CD4-positive, CD25-positive, alpha-beta regulatory T cell (primary cell): ENCODE measurements around the gene TCP1. TPM values are rescaled to one million over a fixed set of nuclear protein-coding genes. Genes with fewer than 3 reads are reported as not detected.

Experiments
- ATAC-seq, 2 donors: fragments of 150-1000 bp; cut with Tn5 transposase; one replicate each; pipeline ENCODE4 v1.10.0; 2021; ENCODE audit warnings: low read depth in 2 of 2, moderate number of reproducible peaks in 2 of 2, moderate library complexity in 1 of 2
- DNase-seq, 3 donors: peaks; one replicate each; pipeline versions ENCODE4 v3.0.0 to v3.0.0-alpha.2; 2012 to 2022; ENCODE audit warnings: mixed read lengths in 1 of 3
- H3K27ac ChIP-seq: one replicate; pipeline ENCODE4 v1.7.0; 2013; ENCODE audit warnings: mild to moderate bottlenecking, low read length; ENCODE audit not compliant: insufficient read depth, poor library complexity, severe bottlenecking
- H3K27me3 ChIP-seq: one replicate; pipeline ENCODE4 v1.7.0; 2013; ENCODE audit warnings: low read length; ENCODE audit not compliant: control insufficient read depth, insufficient read depth
- H3K36me3 ChIP-seq: one replicate; pipeline ENCODE4 v1.7.0; 2013; ENCODE audit warnings: mild to moderate bottlenecking, low read length, moderate library complexity; ENCODE audit not compliant: control insufficient read depth, insufficient read depth
- H3K4me1 ChIP-seq: 2 replicates; pipeline ENCODE4 v1.7.0; 2013; ENCODE audit warnings: mild to moderate bottlenecking, low read length; ENCODE audit not compliant: insufficient read depth, control insufficient read depth, poor library complexity, severe bottlenecking
- H3K4me3 ChIP-seq: one replicate; pipeline ENCODE4 v1.7.0; 2013; ENCODE audit warnings: low read depth, mild to moderate bottlenecking, low read length, moderate library complexity
- H3K9me3 ChIP-seq, 2 experiments: 1 replicate in 1 of 2; 2 replicates in 1 of 2; pipeline ENCODE4 v1.7.0; 2013; ENCODE audit warnings: low read length in 2 of 2, mild to moderate bottlenecking in 1 of 2, moderate library complexity in 1 of 2; ENCODE audit not compliant: control insufficient read depth in 2 of 2
- H3K27ac Mint-ChIP-seq, 3 donors: one replicate each; pipeline ENCODE4 v1.8.0; 2020 to 2022; ENCODE audit warnings: mild to moderate bottlenecking in 3 of 3, mixed read lengths in 3 of 3, moderate library complexity in 2 of 3
- H3K27me3 Mint-ChIP-seq: one replicate; pipeline ENCODE4 v1.8.0; 2022; ENCODE audit warnings: mild to moderate bottlenecking, mixed read lengths
- H3K36me3 Mint-ChIP-seq: one replicate; pipeline ENCODE4 v1.8.0; 2020; ENCODE audit warnings: mixed read lengths
- H3K4me1 Mint-ChIP-seq, 4 donors: one replicate each; pipeline ENCODE4 v1.8.0; 2020 to 2022; ENCODE audit warnings: mixed read lengths in 4 of 4, mild to moderate bottlenecking in 1 of 4
- H3K4me3 Mint-ChIP-seq, 4 donors: one replicate each; pipeline ENCODE4 v1.8.0; 2020 to 2022; ENCODE audit warnings: mild to moderate bottlenecking in 4 of 4, mixed read lengths in 4 of 4, moderate library complexity in 3 of 4
- H3K9me3 Mint-ChIP-seq, 7 donors: one replicate each; pipeline ENCODE4 v1.8.0; 2020 to 2022; ENCODE audit warnings: mixed read lengths in 7 of 7, mild to moderate bottlenecking in 3 of 7, moderate library complexity in 2 of 7
- polyA plus RNA-seq, 4 donors: library from polyadenylated mRNA; unstranded; fragments of 300-500 nt; fragmentation: Illumina TruSeq; gene quantifications; one replicate each; pipeline ENCODE4 v1.2.3, GENCODE V29; 2021
- total RNA-seq: library from RNA; stranded (reverse); gene quantifications from one replicate; pipeline ENCODE4 v1.2.3, GENCODE V29; 2022

TCP1 gene
- total and polyA plus RNA-seq, 5 donors from 2014 or later = 83.6 to 205 (median 108) TPM

GRCh38 chr6:159815410-159815809, 26.0 kb upstream of the TCP1 start:
- DNase-seq = no peak
- H3K4me1 Mint-ChIP-seq = peaks cover 0 to 12% (median 9%) of the 10 kb centered on the region in 4 donors
- H3K36me3 Mint-ChIP-seq = peaks cover 19% of the 10 kb centered on the region
- Histone ChIP-seq H3K27me3 (no peaks in the 10 kb centered on the region), H3K9me3 (no peaks in the 10 kb centered on the region), H3K27ac (no peak overlapping the region), H3K4me1 (peaks cover 10% of the 10 kb centered on the region), H3K36me3 (no peaks in the 10 kb centered on the region), H3K4me3 (no peak overlapping the region)
- H3K27me3 Mint-ChIP-seq = no peaks in the 10 kb centered on the region
- peaks cover 0 to 2% (median 0%) of the 10 kb centered on the region in 7 donors for H3K9me3 Mint-ChIP-seq
- no peak overlapping the region for H3K27ac Mint-ChIP-seq
- no peak overlapping the region for H3K4me3 Mint-ChIP-seq
- ATAC-seq = no peak

- Mint-ChIP-seq H3K27ac (peak overlapping the region in 1 of 3 donors; percentile 58), H3K4me1 (no peaks in the 10 kb centered on the region), H3K9me3 (peaks cover 0 to 2% (median 0%) of the 10 kb centered on the region in 7 donors), H3K27me3 (no peaks in the 10 kb centered on the region), H3K4me3 (no peak overlapping the region), H3K36me3 (peaks cover 18% of the 10 kb centered on the region)
- Histone ChIP-seq H3K9me3 (no peaks in the 10 kb centered on the region), H3K4me1 (no peaks in the 10 kb centered on the region), H3K27me3 (no peaks in the 10 kb centered on the region), H3K36me3 (no peaks in the 10 kb centered on the region), H3K27ac (no peak overlapping the region), H3K4me3 (no peak overlapping the region)
- ATAC-seq = no peak
- DNase-seq = no peak
These were observed 24.4 kb upstream of the TCP1 start for GRCh38 chr6:159813781-159814180.

DNA sequence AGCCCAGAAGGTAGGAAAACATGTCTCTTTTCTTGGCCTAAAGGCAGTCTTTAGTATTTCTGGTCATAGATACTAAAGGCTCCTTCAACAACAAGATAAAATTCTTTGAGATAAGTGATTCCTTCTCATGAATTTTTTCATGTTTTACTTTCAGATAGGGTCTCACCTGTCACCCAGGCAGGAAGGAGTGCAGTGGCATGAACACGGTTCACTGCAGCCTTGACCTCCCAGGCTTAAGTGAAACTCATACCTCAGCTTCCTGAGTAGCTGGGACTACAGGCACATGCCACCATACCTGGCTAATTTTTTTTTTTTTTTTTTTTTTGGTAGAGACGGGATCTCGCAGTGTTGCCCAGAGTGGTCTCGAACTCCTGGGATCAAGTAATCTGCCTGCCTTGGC, 19.7 kb upstream of the TCP1 start:
- Histone ChIP-seq H3K27ac (no peak overlapping the region), H3K27me3 (no peaks in the 10 kb centered on the region), H3K36me3 (no peaks in the 10 kb centered on the region), H3K9me3 (no peaks in the 10 kb centered on the region), H3K4me1 (no peaks in the 10 kb centered on the region), H3K4me3 (no peak overlapping the region)
- no peak for ATAC-seq
- no peak overlapping the region for H3K4me3 Mint-ChIP-seq
- H3K27me3 Mint-ChIP-seq = no peaks in the 10 kb centered on the region
- H3K9me3 Mint-ChIP-seq = peaks cover 0 to 2% (median 0%) of the 10 kb centered on the region in 7 donors
- H3K27ac Mint-ChIP-seq = no peak overlapping the region
- H3K4me1 Mint-ChIP-seq = no peaks in the 10 kb centered on the region
- peaks cover 17% of the 10 kb centered on the region for H3K36me3 Mint-ChIP-seq
- DNase-seq = no peak

- Mint-ChIP-seq H3K27me3 (no peaks in the 10 kb centered on the region), H3K36me3 (peaks cover 15% of the 10 kb centered on the region), H3K9me3 (peaks cover 0 to 2% (median 0%) of the 10 kb centered on the region in 7 donors), H3K27ac (peak overlapping the region in 1 of 3 donors; percentile 63), H3K4me1 (no peaks in the 10 kb centered on the region), H3K4me3 (no peak overlapping the region)
- ATAC-seq (no peak), DNase-seq (no peak)
- no peak overlapping the region for H3K4me3 ChIP-seq
- H3K9me3 ChIP-seq = no peaks in the 10 kb centered on the region
- no peaks in the 10 kb centered on the region for H3K4me1 ChIP-seq
- H3K36me3 ChIP-seq = no peaks in the 10 kb centered on the region
- H3K27me3 ChIP-seq = no peaks in the 10 kb centered on the region
- no peak overlapping the region for H3K27ac ChIP-seq
These were observed 19.2 kb upstream of the TCP1 start for GRCh38 chr6:159808647-159809046.

- H3K4me3 Mint-ChIP-seq = no peak overlapping the region
- no peak overlapping the region for H3K27ac Mint-ChIP-seq
- H3K27me3 Mint-ChIP-seq = no peaks in the 10 kb centered on the region
- no peaks in the 10 kb centered on the region for H3K9me3 Mint-ChIP-seq
- Histone ChIP-seq H3K9me3 (no peaks in the 10 kb centered on the region), H3K4me3 (no peak overlapping the region), H3K27ac (no peak overlapping the region), H3K4me1 (no peaks in the 10 kb centered on the region), H3K36me3 (no peaks in the 10 kb centered on the region), H3K27me3 (no peaks in the 10 kb centered on the region)
- H3K4me1 Mint-ChIP-seq = no peaks in the 10 kb centered on the region
- DNase-seq (no peak), ATAC-seq (no peak)
- H3K36me3 Mint-ChIP-seq = peaks cover 15% of the 10 kb centered on the region
These were observed 17.9 kb upstream of the TCP1 start for GRCh38 chr6:159807150-159807858.

GRCh38 chr6:159806021-159806458, 16.6 kb upstream of the TCP1 start:
- peaks cover 16% of the 10 kb centered on the region for H3K36me3 Mint-ChIP-seq
- ATAC-seq = no peak
- no peaks in the 10 kb centered on the region for H3K9me3 Mint-ChIP-seq
- Histone ChIP-seq H3K36me3 (no peaks in the 10 kb centered on the region), H3K4me1 (no peaks in the 10 kb centered on the region), H3K4me3 (no peak overlapping the region), H3K27ac (no peak overlapping the region), H3K9me3 (no peaks in the 10 kb centered on the region), H3K27me3 (no peaks in the 10 kb centered on the region)
- H3K4me3 Mint-ChIP-seq = no peak overlapping the region
- no peaks in the 10 kb centered on the region for H3K27me3 Mint-ChIP-seq
- H3K27ac Mint-ChIP-seq = no peak overlapping the region
- no peaks in the 10 kb centered on the region for H3K4me1 Mint-ChIP-seq
- no peak for DNase-seq

GRCh38 chr6:159805440-159806020, 16.1 kb upstream of the TCP1 start:
- no peak overlapping the region for H3K27ac ChIP-seq
- Mint-ChIP-seq H3K27me3 (no peaks in the 10 kb centered on the region), H3K4me3 (no peak overlapping the region), H3K27ac (no peak overlapping the region), H3K9me3 (no peaks in the 10 kb centered on the region), H3K4me1 (no peaks in the 10 kb centered on the region), H3K36me3 (peaks cover 13% of the 10 kb centered on the region)
- H3K4me1 ChIP-seq = no peaks in the 10 kb centered on the region
- no peak overlapping the region for H3K4me3 ChIP-seq
- no peaks in the 10 kb centered on the region for H3K27me3 ChIP-seq
- H3K9me3 ChIP-seq = no peaks in the 10 kb centered on the region
- DNase-seq (no peak), ATAC-seq (no peak)
- no peaks in the 10 kb centered on the region for H3K36me3 ChIP-seq

DNA sequence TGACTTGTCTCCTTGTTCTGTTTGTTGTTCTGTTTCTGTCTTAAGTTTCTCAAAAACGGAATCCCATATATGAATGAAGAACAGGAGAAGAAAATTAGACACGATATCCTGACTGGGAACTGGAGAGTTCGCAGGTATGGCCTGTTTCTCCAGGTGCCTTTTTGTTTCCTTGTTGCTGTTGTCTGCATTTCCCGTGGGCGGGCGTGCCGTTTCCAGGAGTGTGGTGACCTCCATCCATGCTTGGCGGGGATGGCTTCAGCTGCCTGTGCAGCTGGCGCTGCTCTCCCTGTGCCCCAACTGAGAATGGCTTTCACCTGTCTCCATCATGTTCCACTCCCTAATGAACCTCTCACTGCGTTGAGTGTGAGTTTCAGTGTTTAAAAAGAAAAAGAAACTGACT, 15.1 kb upstream of the TCP1 start:
- H3K4me3 ChIP-seq = no peak overlapping the region
- H3K9me3 ChIP-seq = no peaks in the 10 kb centered on the region
- Mint-ChIP-seq H3K4me3 (no peak overlapping the region), H3K4me1 (no peaks in the 10 kb centered on the region), H3K27ac (no peak overlapping the region), H3K9me3 (no peaks in the 10 kb centered on the region), H3K36me3 (peaks cover 11% of the 10 kb centered on the region), H3K27me3 (no peaks in the 10 kb centered on the region)
- no peak overlapping the region for H3K27ac ChIP-seq
- no peaks in the 10 kb centered on the region for H3K4me1 ChIP-seq
- H3K27me3 ChIP-seq = no peaks in the 10 kb centered on the region
- ATAC-seq (no peak), DNase-seq (no peak)
- H3K36me3 ChIP-seq = peaks cover 4% of the 10 kb centered on the region
